Measurements from ENCODE around the gene POLR1A. TPM values are rescaled to one million over a fixed set of nuclear protein-coding genes. Genes with fewer than 3 reads are reported as not detected.

Gene POLR1A
- total and polyA plus RNA-seq, 2 of the 8 experiments (the other 6 are each of a cell fraction or from before 2014, with no cell fraction given) = 8.9 to 58.1 TPM

GRCh38 chr2:85989288-85989865 lies 116.3 kb downstream of the POLR1A start (continued):
- no peak for TF ChIP-seq CTCF (IDR thresholded peaks at IDR 0.05; ENCODE audit: control extremely low read depth in 1 of 3, insufficient read depth in 1 of 3, low read depth in 1 of 3, low read length in 3 of 3)
- TF ChIP-seq POLR2A (IDR thresholded peaks at IDR 0.05; ENCODE audit: control extremely low read depth in 1 of 2, low read depth in 2 of 2, low read length in 2 of 2) = no peak
- no peak for TF ChIP-seq CREB1 (IDR thresholded peaks at IDR 0.05)
- TF ChIP-seq SAP30 (IDR thresholded peaks at IDR 0.05; ENCODE audit: insufficient read depth, insufficient replicate concordance, low read length) = no peak
- no peak for TF ChIP-seq NANOG (IDR thresholded peaks at IDR 0.05; ENCODE audit: insufficient read depth, low read depth, low read length, poor library complexity, severe bottlenecking)

Data from H1 (cell line).